HL-60/S4 treated with retinoic acid at 250 ng/mL for 4 days and 3 days (cell line): ENCODE results near the gene C6orf120.

Experiments
- in situ Hi-C: fragments of 300-500 bp; cut with MboI; formaldehyde crosslinking; loops from 2 replicates; pipeline ENCODE4 v1.7.0; 2022; ENCODE audit warnings: low sequenced_read_pairs

The C6orf120 gene

GRCh38 chr6:169701954-169702839 lies at the start of gene C6orf120, which contains the start of gene WDR27:
TSS of gene C6orf120 (plus strand) at chr6:169702126. CDS start at chr6:169702460, 334 bp downstream.
TSS of gene WDR27 (minus strand) at chr6:169702029. CDS start at chr6:169689005, 13,024 bp downstream.
- in situ Hi-C loops, result no loop called here

GRCh38 chr6:169652896-169653295 lies 49.0 kb upstream of the C6orf120 start:
- in situ Hi-C loops, result no loop called here

- in situ Hi-C loops, result no loop called here
Measured at GRCh38 chr6:169653691-169654090, 48.2 kb upstream of the C6orf120 start.

- in situ Hi-C loops, result no loop called here
Measured at GRCh38 chr6:169654598-169655391, 47.1 kb upstream of the C6orf120 start.

GRCh38 chr6:169656546-169657283 lies 45.2 kb upstream of the C6orf120 start:
- in situ Hi-C loops, result no loop called here

- in situ Hi-C loops, result no loop called here
Measured at GRCh38 chr6:169657284-169657610, 44.7 kb upstream of the C6orf120 start.

- in situ Hi-C loops, result no loop called here
Measured at GRCh38 chr6:169659820-169660610, 41.9 kb upstream of the C6orf120 start.

GRCh38 chr6:169660751-169661390 lies 41.1 kb upstream of the C6orf120 start:
- in situ Hi-C loops, result no loop called here

- in situ Hi-C loops, result no loop called here
Measured at GRCh38 chr6:169661391-169661756, 40.6 kb upstream of the C6orf120 start.

GRCh38 chr6:169663468-169663867 lies 38.5 kb upstream of the C6orf120 start:
- in situ Hi-C loops, result no loop called here

- in situ Hi-C loops, result no loop called here
Measured at GRCh38 chr6:169664227-169664626, 37.7 kb upstream of the C6orf120 start.

GRCh38 chr6:169665289-169665688 lies 36.6 kb upstream of the C6orf120 start:
- in situ Hi-C loops, result no loop called here

- in situ Hi-C loops, result no loop called here
Measured at GRCh38 chr6:169666441-169666840, 35.5 kb upstream of the C6orf120 start.

- in situ Hi-C loops, result no loop called here
Measured at GRCh38 chr6:169667716-169668115, 34.2 kb upstream of the C6orf120 start.

GRCh38 chr6:169668203-169668847 lies 33.6 kb upstream of the C6orf120 start:
- in situ Hi-C loops, result no loop called here

- in situ Hi-C loops, result no loop called here
Measured at GRCh38 chr6:169669147-169669546, 32.8 kb upstream of the C6orf120 start.

- in situ Hi-C loops, result no loop called here
Measured at GRCh38 chr6:169669889-169670288, 32.0 kb upstream of the C6orf120 start.

- in situ Hi-C loops, result no loop called here
Measured at GRCh38 chr6:169671563-169671962, 30.4 kb upstream of the C6orf120 start.

GRCh38 chr6:169675011-169675410 lies 26.9 kb upstream of the C6orf120 start:
- in situ Hi-C loops, result no loop called here
